Measurements from ENCODE around the gene ZBTB44.
"Not testable (repeated sequence)": the region's sequence is repeated elsewhere in the genome, so short reads cannot be mapped to it uniquely, and the experiment has no call there.

ZBTB44 gene

GRCh38 chr11:130313383-130314183 lies 1.1 kb downstream of the ZBTB44 start:
- no peak for DNase-seq (ENCODE audit: low read depth in 2 of 2)

- DNase-seq (ENCODE audit: low read depth in 2 of 2) = no peak
Measured at GRCh38 chr11:130312046-130312445, 2.7 kb downstream of the ZBTB44 start.

GRCh38 chr11:130310622-130311021 lies 4.1 kb downstream of the ZBTB44 start:
- DNase-seq (ENCODE audit: low read depth in 2 of 2) = no peak

GRCh38 chr11:130308886-130309285 lies 5.8 kb downstream of the ZBTB44 start:
- no peak for DNase-seq (ENCODE audit: low read depth in 2 of 2)

GRCh38 chr11:130308059-130308458 lies 6.7 kb downstream of the ZBTB44 start:
- no peak for DNase-seq (ENCODE audit: low read depth in 2 of 2)

- DNase-seq (ENCODE audit: low read depth in 2 of 2) = no peak
Measured at GRCh38 chr11:130304651-130305050, 10.1 kb downstream of the ZBTB44 start.

- no peak for DNase-seq (ENCODE audit: low read depth in 2 of 2)
Measured at GRCh38 chr11:130301002-130301401, 13.7 kb downstream of the ZBTB44 start.

- no peak for DNase-seq (ENCODE audit: low read depth in 2 of 2)
Measured at GRCh38 chr11:130300567-130300966, 14.2 kb downstream of the ZBTB44 start.

GRCh38 chr11:130299978-130300377 lies 14.7 kb downstream of the ZBTB44 start:
- DNase-seq (ENCODE audit: low read depth in 2 of 2) = no peak

GRCh38 chr11:130295657-130296056 lies 19.1 kb downstream of the ZBTB44 start:
- DNase-seq (ENCODE audit: low read depth in 2 of 2) = no peak

GRCh38 chr11:130282111-130282510 lies 32.6 kb downstream of the ZBTB44 start:
- DNase-seq (ENCODE audit: low read depth in 2 of 2) = no peak

- not testable (repeated sequence) for DNase-seq (ENCODE audit: low read depth in 2 of 2)
Measured at GRCh38 chr11:130281341-130281740, 33.4 kb downstream of the ZBTB44 start.

GRCh38 chr11:130279989-130280388 lies 34.7 kb downstream of the ZBTB44 start:
- no peak for DNase-seq (ENCODE audit: low read depth in 2 of 2)

GRCh38 chr11:130278745-130279144 lies 36.0 kb downstream of the ZBTB44 start:
- DNase-seq (ENCODE audit: low read depth in 2 of 2) = no peak

- no peak for DNase-seq (ENCODE audit: low read depth in 2 of 2)
Measured at GRCh38 chr11:130278151-130278550, 36.6 kb downstream of the ZBTB44 start.

GRCh38 chr11:130272336-130272735 lies 42.4 kb downstream of the ZBTB44 start:
- DNase-seq (ENCODE audit: low read depth in 2 of 2) = no peak

GRCh38 chr11:130269326-130269943 lies 45.3 kb downstream of the ZBTB44 start:
- DNase-seq (ENCODE audit: low read depth in 2 of 2) = no peak

- DNase-seq (ENCODE audit: low read depth in 2 of 2) = no peak
Measured at GRCh38 chr11:130263351-130263750, 51.4 kb downstream of the ZBTB44 start.

- no peak for DNase-seq (ENCODE audit: low read depth in 2 of 2)
Measured at GRCh38 chr11:130262424-130262823, 52.3 kb downstream of the ZBTB44 start.

GRCh38 chr11:130261571-130261970 lies 53.1 kb downstream of the ZBTB44 start:
- no peak for DNase-seq (ENCODE audit: low read depth in 2 of 2)

- no peak for DNase-seq (ENCODE audit: low read depth in 2 of 2)
Measured at GRCh38 chr11:130260742-130261141, 54.0 kb downstream of the ZBTB44 start.

- DNase-seq (ENCODE audit: low read depth in 2 of 2) = no peak
Measured at GRCh38 chr11:130260080-130260627, 54.6 kb downstream of the ZBTB44 start.

GRCh38 chr11:130251763-130252162 lies 63.0 kb downstream of the ZBTB44 start:
- DNase-seq (ENCODE audit: low read depth in 2 of 2) = not testable (repeated sequence)
